Panc1 (cell line): Measurements from ENCODE around the gene KCNK15. TPM values are rescaled to one million over a fixed set of nuclear protein-coding genes. Genes with fewer than 3 reads are reported as not detected.
A peak's percentile ranks its signal among the peaks of the same experiment; 100 is the strongest.

Source experiments
- ATAC-seq: fragments of 200-7000 bp; cut with Tn5 transposase; 2 replicates; pipeline ENCODE4 v1.9.1; 2020; ENCODE audit warnings: mild to moderate bottlenecking, moderate library complexity
- BruUV-seq: library from RNA; stranded (reverse); fragments of 400-500 nt; replicated peaks from 2 replicates; lab custom pipeline; 2021; lab: Mats Ljungman, UMichigan
- CTCF ChIA-PET: fragments of 300-600 bp; sonication (Branson Sonifier 250); formaldehyde crosslinking; loops from one replicate; lab custom pipeline; 2022; ENCODE audit warnings: antibody characterized with exemption; lab: Charles Lee
- POLR2A ChIA-PET: fragments of 300-600 bp; sonication (Branson Sonifier 250); formaldehyde crosslinking; loops from one replicate; lab custom pipeline; 2022; ENCODE audit warnings: antibody characterized with exemption; lab: Charles Lee
- DNase-seq: peaks from one replicate; pipeline ENCODE4 v3.0.0-alpha.2; 2010; ENCODE audit warnings: low read depth, low spot score
- H3K27ac ChIP-seq: 2 replicates; pipeline ENCODE4 v1.5.1; 2011; ENCODE audit warnings: mild to moderate bottlenecking, low read length, inconsistent platforms
- H3K27me3 ChIP-seq: fragments of 200-500 bp; sonication (Bioruptor generic); 2 replicates; pipeline ENCODE4 v1.6.0; 2014; ENCODE audit warnings: low read length, inconsistent platforms; ENCODE audit not compliant: control insufficient read depth, insufficient read depth
- H3K36me3 ChIP-seq: fragments of 200-500 bp; sonication (Bioruptor generic); 2 replicates; pipeline ENCODE4 v1.5.1; 2014; ENCODE audit warnings: inconsistent platforms, mild to moderate bottlenecking, low read length, moderate library complexity; ENCODE audit not compliant: control insufficient read depth, insufficient read depth
- H3K4me1 ChIP-seq: 2 replicates; pipeline ENCODE4 v1.5.1; 2011; ENCODE audit warnings: inconsistent platforms, mild to moderate bottlenecking, low read length, moderate library complexity; ENCODE audit not compliant: control insufficient read depth, insufficient read depth
- H3K4me3 ChIP-seq, 2 experiments: 2 replicates each; pipeline ENCODE4 v1.5.1; 2011 to 2012; ENCODE audit warnings: low read depth in 2 of 2, low read length in 2 of 2, mild to moderate bottlenecking in 2 of 2, inconsistent platforms in 1 of 2, moderate library complexity in 1 of 2
- H3K9me3 ChIP-seq: fragments of 200-500 bp; sonication (Bioruptor generic); 2 replicates; pipeline ENCODE4 v1.5.1; 2014; ENCODE audit warnings: low read depth, mild to moderate bottlenecking, inconsistent platforms, low read length, moderate library complexity; ENCODE audit not compliant: control insufficient read depth, insufficient read depth
- CTCF ChIP-seq: fragments of 450-650 bp; IDR thresholded peaks from 2 replicates; pipeline ENCODE4 v1.5.1; 2017; ENCODE audit warnings: mild to moderate bottlenecking
- POLR2AphosphoS5 ChIP-seq: IDR thresholded peaks from 2 replicates; pipeline ENCODE4 v1.6.1; 2012; ENCODE audit warnings: mild to moderate bottlenecking, low read depth, low read length, moderate library complexity
- REST ChIP-seq, 2 experiments: IDR thresholded peaks; 2 replicates each; pipeline ENCODE4 v1.6.1; 2011 to 2012; ENCODE audit warnings: low read depth in 2 of 2, control low read depth in 1 of 2, low read length in 1 of 2, mild to moderate bottlenecking in 1 of 2, moderate library complexity in 1 of 2; ENCODE audit not compliant: insufficient read depth in 1 of 2
- SIN3A ChIP-seq: IDR thresholded peaks from 2 replicates; pipeline ENCODE4 v1.6.1; 2012; ENCODE audit warnings: low read depth, mild to moderate bottlenecking, low read length, moderate library complexity, borderline replicate concordance; ENCODE audit not compliant: insufficient read depth
- TCF7L2 ChIP-seq: IDR thresholded peaks from 2 replicates; pipeline ENCODE4 v1.6.1; 2011; ENCODE audit warnings: mild to moderate bottlenecking, low read depth, low read length, inconsistent platforms
- in situ Hi-C: cut with HindIII; loops from 2 replicates; pipeline ENCODE4 v1.10.0; 2016; ENCODE audit warnings: low sequenced_read_pairs, low pct_unique_long_range_greater_than_20kb
- intact Hi-C: fragments of 100-400 bp; cut with micrococcal nuclease; formaldehyde crosslinking; loops from one replicate; pipeline ENCODE4 v1.10.0; 2022; ENCODE audit not compliant: unreplicated experiment
- total RNA-seq: library from RNA; stranded (reverse); gene quantifications from one replicate; pipeline ENCODE4 v1.2.1, GENCODE V29; 2021; ENCODE audit not compliant: unreplicated experiment

Gene KCNK15
- total RNA-seq, 1 experiment from 2014 or later = 7.4 TPM

GRCh38 chr20:44698351-44698750 is 47.3 kb upstream of the KCNK15 start:
- H3K4me1 ChIP-seq = peaks cover 56% of the 10 kb centered on the region
- intact Hi-C loops = no loop called here
- no TSS peak for BruUV-seq
- in situ Hi-C loops = no loop called here
- TF ChIP-seq CTCF = no peak
- TF ChIP-seq SIN3A = no peak
- no peak for TF ChIP-seq POLR2AphosphoS5
- TF ChIP-seq REST (IDR thresholded peaks at IDR 0.05; ENCODE audit: insufficient read depth in 1 of 2, low read depth in 2 of 2, low read length in 1 of 2) = no peak
- TF ChIP-seq TCF7L2 = no peak
- ATAC-seq (no peak), DNase-seq (no peak)
- ChIA-PET CTCF (no interaction called here), POLR2A (no interaction called here)
- no peaks in the 10 kb centered on the region for H3K27me3 ChIP-seq
- H3K36me3 ChIP-seq = no peaks in the 10 kb centered on the region
- peak overlapping the region; percentile 79 for H3K27ac ChIP-seq
- no peak overlapping the region for H3K4me3 ChIP-seq
- no peaks in the 10 kb centered on the region; the same call in 1 of the 2 replicates for H3K9me3 ChIP-seq

GRCh38 chr20:44700306-44700705 is 45.4 kb upstream of the KCNK15 start:
- H3K9me3 ChIP-seq = no peaks in the 10 kb centered on the region; the same call in 1 of the 2 replicates
- no peak overlapping the region for H3K4me3 ChIP-seq
- ChIA-PET POLR2A (no interaction called here), CTCF (interaction anchor here (0.5 kb wide), 1 partner anchor 476 kb away, joined by 3 read pairs; no protein-coding TSS in a partner anchor)
- peaks cover 47% of the 10 kb centered on the region for H3K4me1 ChIP-seq
- ATAC-seq (no peak), DNase-seq (no peak)
- in situ Hi-C loops = no loop called here
- H3K27ac ChIP-seq = peak overlapping the region; percentile 70
- intact Hi-C loops = no loop called here
- H3K27me3 ChIP-seq = no peaks in the 10 kb centered on the region
- H3K36me3 ChIP-seq = no peaks in the 10 kb centered on the region
- BruUV-seq = no TSS peak
- TF ChIP-seq REST (IDR thresholded peaks at IDR 0.05; ENCODE audit: insufficient read depth in 1 of 2, low read depth in 2 of 2, low read length in 1 of 2) (no peak), CTCF (no peak), SIN3A (no peak), POLR2AphosphoS5 (no peak), TCF7L2 (no peak)
